IPS DF 19.7 (cell line): ENCODE results near the gene BCL11A.

Experiments
- DNase-seq: peaks from one replicate; pipeline ENCODE4 v3.0.0-alpha.2; 2013; ENCODE audit warnings: low read depth, low spot score

BCL11A gene

GRCh38 chr2:60466161-60466702 is 87.2 kb downstream of the BCL11A start:
- no peak for DNase-seq

DNA sequence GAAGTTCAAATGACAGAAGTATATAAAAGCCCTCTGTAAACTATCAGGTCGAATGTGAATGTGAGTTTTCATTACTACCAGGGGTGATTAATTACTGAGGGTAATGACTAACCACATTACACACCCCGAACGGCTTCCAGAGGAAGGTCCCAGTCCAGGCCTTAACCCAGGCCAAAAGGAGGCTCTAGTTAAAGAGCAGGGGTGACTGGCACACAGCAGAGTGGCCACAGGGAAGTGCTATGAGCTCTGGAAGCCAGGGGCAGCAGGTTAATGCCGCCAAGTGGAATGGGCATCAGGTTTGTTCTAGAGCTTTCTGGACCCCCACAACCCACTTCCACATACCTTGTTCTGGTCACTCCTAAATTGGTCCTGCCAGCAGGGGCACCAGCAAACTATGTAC is 87.7 kb downstream of the BCL11A start:
- no peak for DNase-seq

GRCh38 chr2:60463249-60463648 is 90.2 kb downstream of the BCL11A start:
- no peak for DNase-seq

GRCh38 chr2:60461421-60462108 is 91.9 kb downstream of the BCL11A start:
- DNase-seq, result no peak

DNA sequence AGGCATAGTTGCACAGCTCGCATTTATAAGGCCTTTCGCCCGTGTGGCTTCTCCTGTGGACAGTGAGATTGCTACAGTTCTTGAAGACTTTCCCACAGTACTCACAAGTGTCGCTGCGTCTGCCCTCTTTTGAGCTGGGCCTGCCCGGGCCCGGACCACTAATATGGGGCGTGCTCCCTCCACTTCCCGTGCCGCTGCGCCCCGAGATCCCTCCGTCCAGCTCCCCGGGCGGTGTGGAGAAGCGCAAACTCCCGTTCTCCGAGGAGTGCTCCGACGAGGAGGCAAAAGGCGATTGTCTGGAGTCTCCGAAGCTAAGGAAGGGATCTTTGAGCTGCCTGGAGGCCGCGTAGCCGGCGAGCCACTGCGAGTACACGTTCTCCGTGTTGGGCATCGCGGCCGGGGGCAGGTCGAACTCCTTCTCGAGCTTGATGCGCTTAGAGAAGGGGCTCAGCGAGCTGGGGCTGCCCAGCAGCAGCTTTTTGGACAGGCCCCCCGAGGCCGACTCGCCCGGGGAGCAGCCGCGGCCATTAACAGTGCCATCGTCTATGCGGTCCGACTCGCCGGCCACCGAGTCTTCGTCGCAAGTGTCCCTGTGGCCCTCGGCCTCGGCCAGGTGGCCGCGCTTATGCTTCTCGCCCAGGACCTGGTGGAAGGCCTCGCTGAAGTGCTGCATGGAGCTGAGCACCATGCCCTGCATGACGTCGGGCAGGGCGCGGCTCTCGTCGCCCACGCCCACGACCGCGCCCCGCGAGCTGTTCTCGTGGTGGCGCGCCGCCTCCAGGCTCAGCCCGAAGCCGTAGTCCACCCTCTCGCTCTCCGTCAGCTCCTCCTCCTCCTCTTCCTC is 92.7 kb downstream of the BCL11A start:
- DNase-seq, result no peak

DNA sequence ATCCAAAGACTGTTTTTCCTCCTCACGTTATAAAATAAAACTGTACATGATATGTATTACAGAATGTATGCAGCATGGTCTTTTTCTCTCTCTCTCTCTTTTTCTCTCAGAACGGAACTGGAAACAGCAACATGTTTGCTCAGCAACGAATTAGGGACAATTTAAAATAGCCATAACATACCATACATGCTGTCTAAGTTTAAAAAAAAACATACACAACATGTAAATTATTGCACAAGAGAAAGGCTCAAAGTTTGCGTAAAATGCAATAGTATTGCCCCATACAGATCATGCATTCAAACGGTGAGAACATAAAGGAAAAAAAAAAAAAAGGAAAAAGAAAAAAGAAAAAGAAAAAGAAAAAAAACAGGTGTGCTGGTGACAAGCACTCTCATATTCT is 93.6 kb downstream of the BCL11A start:
- no peak for DNase-seq

DNA sequence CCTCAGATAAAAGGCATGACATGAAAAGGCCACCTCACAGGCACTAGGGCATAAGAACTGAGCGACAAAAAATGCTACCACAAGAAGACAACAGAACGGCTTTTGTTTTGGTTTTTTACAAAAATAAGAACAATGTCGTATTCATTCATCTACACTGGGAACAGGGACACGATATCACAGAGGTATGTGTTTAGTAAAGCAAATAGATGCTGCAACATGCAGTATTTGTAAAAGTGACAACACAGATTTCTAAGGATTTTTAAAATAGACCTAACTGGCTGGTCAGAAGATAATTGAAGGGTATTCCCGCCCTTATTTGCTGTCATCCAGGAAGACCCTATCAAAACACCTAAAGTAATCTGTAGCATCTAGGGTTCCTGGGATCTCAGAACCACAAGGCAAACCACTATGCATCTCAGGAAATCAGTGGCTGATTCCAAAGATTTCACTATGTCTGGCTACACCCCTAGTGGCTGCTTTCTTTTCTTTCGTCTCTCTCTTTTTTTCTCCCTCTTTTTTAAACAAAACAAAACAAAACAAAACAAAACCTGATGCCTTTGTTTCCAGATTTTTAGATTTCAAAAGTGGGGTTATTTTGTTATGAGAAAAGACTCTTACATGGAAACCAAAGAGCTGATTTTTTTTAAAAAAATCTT is 97.2 kb downstream of the BCL11A start:
- no peak for DNase-seq

GRCh38 chr2:60453872-60454271 is 99.6 kb downstream of the BCL11A start:
- no peak for DNase-seq

GRCh38 chr2:60453301-60453700 is 100.2 kb downstream of the BCL11A start:
- DNase-seq, result peak; percentile 61

DNA sequence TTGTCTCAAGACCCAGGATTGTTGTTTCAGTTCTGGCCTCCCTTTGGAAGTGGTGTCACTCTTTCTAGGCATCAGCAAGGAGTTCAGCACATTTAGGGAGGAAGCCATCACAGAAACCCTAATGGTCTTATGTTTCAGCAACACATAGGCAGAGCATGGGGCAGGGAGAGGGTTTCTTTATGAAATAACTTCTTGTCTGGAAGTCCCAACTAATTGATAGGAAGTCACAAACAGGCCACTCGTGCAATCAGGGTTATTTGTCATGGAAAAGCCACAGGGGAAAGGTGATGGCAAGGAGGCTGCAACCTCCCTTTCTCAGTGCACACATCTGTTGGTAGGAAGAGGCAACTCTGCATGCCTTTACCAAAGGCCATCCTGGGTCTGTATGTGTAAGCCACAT is 103.0 kb downstream of the BCL11A start:
- no peak for DNase-seq

- DNase-seq, result no peak
Observed at GRCh38 chr2:60447943-60448342, 105.5 kb downstream of the BCL11A start.

- DNase-seq, result no peak
Observed at GRCh38 chr2:60446413-60447267, 106.8 kb downstream of the BCL11A start.

GRCh38 chr2:60445684-60446179 is 107.7 kb downstream of the BCL11A start:
- DNase-seq, result no peak

- DNase-seq, result no peak
Observed at GRCh38 chr2:60442608-60443007, 110.8 kb downstream of the BCL11A start.

GRCh38 chr2:60441800-60442199 is 111.7 kb downstream of the BCL11A start:
- DNase-seq, result no peak

GRCh38 chr2:60440767-60441163 is 112.7 kb downstream of the BCL11A start:
- no peak for DNase-seq

DNA sequence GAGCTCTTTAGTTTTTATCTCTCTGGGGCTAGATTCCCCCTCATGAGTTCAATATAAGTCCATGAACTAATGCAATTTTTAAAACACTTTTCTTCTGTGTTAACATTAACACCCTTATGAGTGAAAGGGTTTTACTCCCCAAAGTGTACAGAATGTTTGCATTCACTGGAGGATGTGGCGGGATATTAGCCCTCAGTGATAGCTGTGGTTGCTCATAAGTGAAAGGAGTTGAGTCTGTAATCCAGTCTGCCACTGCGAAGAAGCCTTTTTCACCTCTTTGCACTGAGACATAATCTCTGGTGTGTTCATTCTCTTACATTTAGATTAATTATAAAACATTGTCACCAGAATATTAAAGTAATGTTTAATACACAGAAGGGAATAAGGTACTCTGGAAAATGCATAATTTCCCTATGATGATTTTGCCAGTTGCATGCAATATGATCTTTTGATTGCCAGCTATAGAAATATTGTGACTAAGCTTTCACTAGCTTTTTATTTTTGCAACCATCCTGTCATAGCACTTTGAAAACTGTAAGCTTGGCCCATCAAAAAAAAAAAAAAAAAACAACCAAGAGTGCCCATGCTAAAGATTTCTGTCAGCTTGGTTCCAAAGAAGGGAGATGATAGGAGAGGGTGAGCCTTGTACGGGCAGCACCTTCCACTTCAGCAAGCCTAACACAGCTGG is 113.2 kb downstream of the BCL11A start:
- no peak for DNase-seq

- DNase-seq, result no peak
Observed at GRCh38 chr2:60439219-60439974, 114.1 kb downstream of the BCL11A start.

GRCh38 chr2:60438653-60439052 is 114.8 kb downstream of the BCL11A start:
- DNase-seq, result no peak

GRCh38 chr2:60438131-60438530 is 115.3 kb downstream of the BCL11A start:
- DNase-seq, result no peak
